Measurements from ENCODE around the gene NMRK2. TPM values are rescaled to one million over a fixed set of nuclear protein-coding genes. Genes with fewer than 3 reads are reported as not detected.

NMRK2 gene
- total and polyA plus RNA-seq, 2 experiments from 2014 or later = 0.95 TPM; not detected in 1

DNA sequence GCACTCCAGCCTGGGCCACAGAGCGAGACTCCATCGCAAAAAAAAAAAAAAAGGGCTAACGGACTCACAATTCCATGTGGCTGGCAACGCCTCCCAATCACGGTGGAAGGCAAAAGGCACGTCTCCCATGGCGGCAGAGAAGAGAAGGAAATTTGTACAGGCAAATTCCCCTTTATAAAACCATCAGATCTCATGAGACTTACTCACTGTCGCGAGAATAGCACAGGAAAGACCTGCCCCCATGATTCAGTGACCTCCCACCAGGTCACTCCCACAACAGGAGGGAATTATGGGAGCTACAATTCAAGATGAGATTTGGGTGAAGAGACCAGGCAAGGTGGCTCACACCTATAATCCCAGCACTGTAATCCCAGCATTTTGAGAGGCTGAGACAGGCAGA, 18.7 kb upstream of the NMRK2 start:
- no peaks in the 10 kb centered on the region for H3K9me3 ChIP-seq (ENCODE audit: low read depth)
- no peaks in the 10 kb centered on the region for H3K36me3 ChIP-seq (replicated peaks; ENCODE audit: insufficient read depth, low read depth)
- no peaks in the 10 kb centered on the region for H4K20me1 ChIP-seq (ENCODE audit: insufficient read depth, poor library complexity, severe bottlenecking)
- no peaks in the 10 kb centered on the region for H3K9me2 ChIP-seq (replicated peaks; ENCODE audit: insufficient read depth)
- H3K4me3 ChIP-seq = no peak overlapping the region
- no peak for TF ChIP-seq EZH2phosphoT487 (IDR thresholded peaks at IDR 0.05; ENCODE audit: low read depth, severe bottlenecking, unreplicated experiment)
- TF ChIP-seq, protein P1, sequence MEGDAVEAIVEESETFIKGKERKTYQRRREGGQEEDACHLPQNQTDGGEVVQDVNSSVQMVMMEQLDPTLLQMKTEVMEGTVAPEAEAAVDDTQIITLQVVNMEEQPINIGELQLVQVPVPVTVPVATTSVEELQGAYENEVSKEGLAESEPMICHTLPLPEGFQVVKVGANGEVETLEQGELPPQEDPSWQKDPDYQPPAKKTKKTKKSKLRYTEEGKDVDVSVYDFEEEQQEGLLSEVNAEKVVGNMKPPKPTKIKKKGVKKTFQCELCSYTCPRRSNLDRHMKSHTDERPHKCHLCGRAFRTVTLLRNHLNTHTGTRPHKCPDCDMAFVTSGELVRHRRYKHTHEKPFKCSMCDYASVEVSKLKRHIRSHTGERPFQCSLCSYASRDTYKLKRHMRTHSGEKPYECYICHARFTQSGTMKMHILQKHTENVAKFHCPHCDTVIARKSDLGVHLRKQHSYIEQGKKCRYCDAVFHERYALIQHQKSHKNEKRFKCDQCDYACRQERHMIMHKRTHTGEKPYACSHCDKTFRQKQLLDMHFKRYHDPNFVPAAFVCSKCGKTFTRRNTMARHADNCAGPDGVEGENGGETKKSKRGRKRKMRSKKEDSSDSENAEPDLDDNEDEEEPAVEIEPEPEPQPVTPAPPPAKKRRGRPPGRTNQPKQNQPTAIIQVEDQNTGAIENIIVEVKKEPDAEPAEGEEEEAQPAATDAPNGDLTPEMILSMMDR (IDR thresholded peaks at IDR 0.05; ENCODE audit: poor library complexity) = no peak
- no peak for TF ChIP-seq EZH2 (IDR thresholded peaks at IDR 0.05; ENCODE audit: borderline replicate concordance)
- no peaks in the 10 kb centered on the region for H3K79me2 ChIP-seq
- no peak for DNase-seq (ENCODE audit: low spot score)
- H3K4me1 ChIP-seq (ENCODE audit: insufficient read depth) = no peaks in the 10 kb centered on the region
- H3K27ac ChIP-seq = no peak overlapping the region
- 83% methylated on average over 7 of the region's 9 CpGs for WGBS (ENCODE audit: low lambda C conversion rate, missing lambda C conversion rate)
- H2AFZ ChIP-seq = no peak overlapping the region
- H3K27me3 ChIP-seq = no peaks in the 10 kb centered on the region
- no peak overlapping the region for H3K4me2 ChIP-seq

DNA sequence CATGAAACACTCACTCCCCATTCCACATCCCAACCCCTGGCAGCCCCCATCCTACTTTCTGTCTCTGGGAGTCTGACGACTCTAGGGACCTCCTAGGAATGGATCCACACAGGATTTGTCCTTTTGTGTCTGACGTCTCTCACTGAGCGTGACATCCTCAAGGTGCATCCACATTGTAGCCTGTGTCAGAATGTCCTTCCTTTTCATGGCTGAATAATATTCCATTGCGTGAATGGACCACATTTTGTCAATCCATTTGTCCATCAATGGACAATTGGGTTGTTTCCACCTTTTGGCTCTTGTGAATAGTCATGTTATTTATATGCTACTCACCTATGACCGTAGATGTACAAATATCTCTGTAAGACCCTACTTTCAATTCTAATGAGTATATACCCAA, 16.8 kb upstream of the NMRK2 start:
- no peak overlapping the region for H2AFZ ChIP-seq
- WGBS (ENCODE audit: low lambda C conversion rate, missing lambda C conversion rate) = 92% methylated on average over 5 of the region's 5 CpGs
- no peak for DNase-seq (ENCODE audit: low spot score)
- no peaks in the 10 kb centered on the region for H3K4me1 ChIP-seq (ENCODE audit: insufficient read depth)
- no peaks in the 10 kb centered on the region for H3K9me3 ChIP-seq (ENCODE audit: low read depth)
- no peaks in the 10 kb centered on the region for H3K9me2 ChIP-seq (replicated peaks; ENCODE audit: insufficient read depth)
- H3K36me3 ChIP-seq (replicated peaks; ENCODE audit: insufficient read depth, low read depth) = no peaks in the 10 kb centered on the region
- H3K79me2 ChIP-seq = no peaks in the 10 kb centered on the region
- TF ChIP-seq EZH2phosphoT487 (IDR thresholded peaks at IDR 0.05; ENCODE audit: low read depth, severe bottlenecking, unreplicated experiment) (no peak), EZH2 (IDR thresholded peaks at IDR 0.05; ENCODE audit: borderline replicate concordance) (no peak)
- no peaks in the 10 kb centered on the region for H4K20me1 ChIP-seq (ENCODE audit: insufficient read depth, poor library complexity, severe bottlenecking)
- no peak overlapping the region for H3K4me3 ChIP-seq
- no peak overlapping the region for H3K27ac ChIP-seq
- H3K4me2 ChIP-seq = no peak overlapping the region
- no peaks in the 10 kb centered on the region for H3K27me3 ChIP-seq

DNA sequence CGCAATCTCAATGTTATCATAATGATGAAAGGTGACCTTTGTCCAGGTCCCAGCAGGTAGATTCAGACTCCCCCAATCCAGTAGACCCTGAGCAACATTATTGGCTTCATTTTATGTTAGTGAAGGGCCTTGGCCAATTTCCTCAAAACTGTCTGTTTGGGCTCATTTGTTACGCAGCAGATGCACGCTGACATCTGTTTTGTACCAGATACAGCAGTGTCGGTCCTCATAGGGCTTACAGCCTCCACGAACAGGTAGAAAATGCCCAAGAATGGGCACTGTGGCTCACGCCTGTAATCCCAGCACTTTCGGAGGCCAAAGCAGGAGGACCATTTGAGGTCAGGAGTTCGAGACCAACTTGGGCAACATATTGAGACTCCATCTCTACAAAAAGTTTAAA, 13.1 kb upstream of the NMRK2 start:
- WGBS (ENCODE audit: low lambda C conversion rate, missing lambda C conversion rate) = 93% methylated on average over 8 of the region's 8 CpGs
- no peaks in the 10 kb centered on the region for H3K27me3 ChIP-seq
- no peak overlapping the region for H2AFZ ChIP-seq
- H3K9me2 ChIP-seq (replicated peaks; ENCODE audit: insufficient read depth) = no peaks in the 10 kb centered on the region
- TF ChIP-seq EZH2phosphoT487 (IDR thresholded peaks at IDR 0.05; ENCODE audit: low read depth, severe bottlenecking, unreplicated experiment) = no peak
- TF ChIP-seq, protein P1 (IDR thresholded peaks at IDR 0.05; ENCODE audit: poor library complexity) = no peak
- no peak for TF ChIP-seq EZH2 (IDR thresholded peaks at IDR 0.05; ENCODE audit: borderline replicate concordance)
- H3K79me2 ChIP-seq = no peaks in the 10 kb centered on the region
- no peaks in the 10 kb centered on the region for H4K20me1 ChIP-seq (ENCODE audit: insufficient read depth, poor library complexity, severe bottlenecking)
- H3K36me3 ChIP-seq (replicated peaks; ENCODE audit: insufficient read depth, low read depth) = no peaks in the 10 kb centered on the region
- H3K4me1 ChIP-seq (ENCODE audit: insufficient read depth) = no peaks in the 10 kb centered on the region
- no peak overlapping the region for H3K4me2 ChIP-seq
- H3K27ac ChIP-seq = no peak overlapping the region
- no peak for DNase-seq (ENCODE audit: low spot score)
- no peaks in the 10 kb centered on the region for H3K9me3 ChIP-seq (ENCODE audit: low read depth)
- no peak overlapping the region for H3K4me3 ChIP-seq

DNA sequence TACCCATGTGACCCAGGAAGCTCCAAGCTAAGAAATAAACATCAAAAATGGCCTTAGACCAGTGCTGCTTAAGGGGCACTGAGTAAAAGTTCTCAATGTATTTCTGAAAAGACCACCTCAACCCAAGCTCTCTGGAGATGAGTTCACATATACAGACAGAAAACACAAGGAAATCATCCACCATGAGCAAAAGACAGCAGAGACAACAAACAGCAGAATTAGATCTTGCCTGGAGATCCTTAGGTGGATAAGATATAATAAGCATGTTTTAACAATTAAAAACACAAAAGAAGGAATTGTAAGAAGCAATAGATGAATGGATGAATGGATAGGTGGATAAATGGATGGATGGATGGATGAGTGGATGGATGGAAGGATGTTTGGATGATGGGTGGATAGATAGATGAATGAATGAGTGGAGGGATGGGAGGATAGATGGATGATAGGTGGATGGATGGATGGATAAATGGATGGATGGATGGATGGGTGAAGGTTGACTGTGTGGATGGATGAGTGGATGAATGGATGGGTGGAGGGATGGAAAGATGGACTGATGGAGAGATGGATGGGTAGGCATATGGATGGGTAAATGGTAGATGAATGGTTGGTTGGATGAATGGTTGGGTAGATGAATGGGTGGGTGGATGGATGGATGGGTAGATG, 9.6 kb upstream of the NMRK2 start:
- no peaks in the 10 kb centered on the region for H3K9me2 ChIP-seq (replicated peaks; ENCODE audit: insufficient read depth)
- H3K4me1 ChIP-seq (ENCODE audit: insufficient read depth) = no peaks in the 10 kb centered on the region
- DNase-seq (ENCODE audit: low spot score) = no peak
- no peak overlapping the region for H2AFZ ChIP-seq
- H3K27ac ChIP-seq = no peak overlapping the region
- H3K36me3 ChIP-seq (replicated peaks; ENCODE audit: insufficient read depth, low read depth) = no peaks in the 10 kb centered on the region
- no peaks in the 10 kb centered on the region for H3K27me3 ChIP-seq
- no peaks in the 10 kb centered on the region for H4K20me1 ChIP-seq (ENCODE audit: insufficient read depth, poor library complexity, severe bottlenecking)
- H3K79me2 ChIP-seq = no peaks in the 10 kb centered on the region
- H3K4me3 ChIP-seq = no peak overlapping the region
- H3K9me3 ChIP-seq (ENCODE audit: low read depth) = no peaks in the 10 kb centered on the region
- H3K4me2 ChIP-seq = no peak overlapping the region
- TF ChIP-seq, protein P1 (IDR thresholded peaks at IDR 0.05; ENCODE audit: poor library complexity) = no peak
- TF ChIP-seq EZH2 (IDR thresholded peaks at IDR 0.05; ENCODE audit: borderline replicate concordance) (no peak), EZH2phosphoT487 (IDR thresholded peaks at IDR 0.05; ENCODE audit: low read depth, severe bottlenecking, unreplicated experiment) (no peak)
